NCI-H146 (cell line): Measurements from ENCODE around the gene NCKAP5.
"Not testable (repeated sequence)": the region's sequence is repeated elsewhere in the genome, so short reads cannot be mapped to it uniquely, and the experiment has no call there.

Experiments used
- DNase-seq: peaks from one replicate; lab custom pipeline; 2025; lab: John Stamatoyannopoulos, UW

Gene NCKAP5

GRCh38 chr2:132875193-132875592, 693.1 kb downstream of the NCKAP5 start:
- no peak for DNase-seq

- DNase-seq = no peak
Observed at GRCh38 chr2:132873738-132874137, 694.5 kb downstream of the NCKAP5 start.

GRCh38 chr2:132871831-132872230, 696.4 kb downstream of the NCKAP5 start:
- DNase-seq = no peak

GRCh38 chr2:132863961-132864360, 704.3 kb downstream of the NCKAP5 start:
- no peak for DNase-seq

- DNase-seq = no peak
Observed at GRCh38 chr2:132860220-132860619, 708.0 kb downstream of the NCKAP5 start.

- no peak for DNase-seq
Observed at GRCh38 chr2:132859590-132859989, 708.7 kb downstream of the NCKAP5 start.

GRCh38 chr2:132857319-132857718, 710.9 kb downstream of the NCKAP5 start:
- DNase-seq = no peak

GRCh38 chr2:132850688-132851087, 717.6 kb downstream of the NCKAP5 start:
- no peak for DNase-seq

- no peak for DNase-seq
Observed at GRCh38 chr2:132849118-132849517, 719.1 kb downstream of the NCKAP5 start.

GRCh38 chr2:132845339-132845738, 722.9 kb downstream of the NCKAP5 start:
- no peak for DNase-seq

GRCh38 chr2:132844585-132844984, 723.7 kb downstream of the NCKAP5 start:
- DNase-seq = no peak

- DNase-seq = no peak
Observed at GRCh38 chr2:132837769-132838168, 730.5 kb downstream of the NCKAP5 start.

GRCh38 chr2:132830321-132830827, 737.9 kb downstream of the NCKAP5 start:
- DNase-seq = no peak

GRCh38 chr2:132825601-132826000, 742.7 kb downstream of the NCKAP5 start:
- no peak for DNase-seq

GRCh38 chr2:132824716-132825115, 743.5 kb downstream of the NCKAP5 start:
- no peak for DNase-seq

- DNase-seq = no peak
Observed at GRCh38 chr2:132816234-132816633, 752.0 kb downstream of the NCKAP5 start.

GRCh38 chr2:132815516-132815915, 752.7 kb downstream of the NCKAP5 start:
- DNase-seq = no peak

GRCh38 chr2:132814651-132815050, 753.6 kb downstream of the NCKAP5 start:
- no peak for DNase-seq

GRCh38 chr2:132813422-132813821, 754.8 kb downstream of the NCKAP5 start:
- DNase-seq = no peak

- no peak for DNase-seq
Observed at GRCh38 chr2:132811148-132811915, 756.9 kb downstream of the NCKAP5 start.

- DNase-seq = not testable (repeated sequence)
Observed at GRCh38 chr2:132809962-132810361, 758.3 kb downstream of the NCKAP5 start.

GRCh38 chr2:132804051-132804450, 764.2 kb downstream of the NCKAP5 start:
- no peak for DNase-seq

GRCh38 chr2:132798341-132798740, 769.9 kb downstream of the NCKAP5 start:
- DNase-seq = no peak

- no peak for DNase-seq
Observed at GRCh38 chr2:132797556-132797955, 770.7 kb downstream of the NCKAP5 start.
